GM18868 (cell line): ENCODE results near the gene SRP9.
"Not testable (repeated sequence)": the region's sequence is repeated elsewhere in the genome, so short reads cannot be mapped to it uniquely, and the experiment has no call there.

Experiments used
- ATAC-seq: cut with Tn5 transposase; IDR thresholded peaks from one replicate; pipeline ENCODE4 v1.9.1; 2021; ENCODE audit warnings: mild to moderate bottlenecking, moderate library complexity; ENCODE audit not compliant: unreplicated experiment

SRP9 gene

GRCh38 chr1:225813214-225813964 lies 35.8 kb downstream of the SRP9 start:
- ATAC-seq: no peak

GRCh38 chr1:225814381-225814780 lies 36.8 kb downstream of the SRP9 start:
- no peak for ATAC-seq

GRCh38 chr1:225815090-225815489 lies 37.5 kb downstream of the SRP9 start:
- ATAC-seq: not testable (repeated sequence)

- no peak for ATAC-seq
Measured at GRCh38 chr1:225815526-225816178, 38.0 kb downstream of the SRP9 start.

- no peak for ATAC-seq
Measured at GRCh38 chr1:225816643-225817538, 39.3 kb downstream of the SRP9 start.

GRCh38 chr1:225817611-225818061 lies 40.0 kb downstream of the SRP9 start:
- no peak for ATAC-seq

GRCh38 chr1:225818229-225818628 lies 40.6 kb downstream of the SRP9 start:
- no peak for ATAC-seq

- ATAC-seq: no peak
Measured at GRCh38 chr1:225819346-225820192, 41.9 kb downstream of the SRP9 start.

GRCh38 chr1:225820522-225821120 lies 43.0 kb downstream of the SRP9 start:
- ATAC-seq: no peak

GRCh38 chr1:225822655-225823403 lies 45.2 kb downstream of the SRP9 start:
- no peak for ATAC-seq

GRCh38 chr1:225823811-225824261 lies 46.2 kb downstream of the SRP9 start:
- no peak for ATAC-seq

GRCh38 chr1:225824533-225824941 lies 46.9 kb downstream of the SRP9 start:
- no peak for ATAC-seq

GRCh38 chr1:225825078-225825477 lies 47.5 kb downstream of the SRP9 start:
- no peak for ATAC-seq

GRCh38 chr1:225825607-225826007 lies 48.0 kb downstream of the SRP9 start:
- no peak for ATAC-seq

- no peak for ATAC-seq
Measured at GRCh38 chr1:225827076-225827475, 49.5 kb downstream of the SRP9 start.

GRCh38 chr1:225828706-225829345 lies 51.2 kb downstream of the SRP9 start:
- ATAC-seq: no peak

GRCh38 chr1:225830841-225831240 lies 53.2 kb downstream of the SRP9 start:
- no peak for ATAC-seq

- ATAC-seq: no peak
Measured at GRCh38 chr1:225834417-225835329, 57.0 kb downstream of the SRP9 start.
